DMS 273 (cell line): Measurements from ENCODE around the gene ADAMTS14.

Experiments
- DNase-seq: peaks from one replicate; lab custom pipeline; 2025; ENCODE audit not compliant: unreplicated experiment; lab: John Stamatoyannopoulos, UW

The ADAMTS14 gene

GRCh38 chr10:70748801-70749573 lies 76.7 kb downstream of the ADAMTS14 start:
- no peak for DNase-seq

- no peak for DNase-seq
Observed at GRCh38 chr10:70749756-70750155, 77.5 kb downstream of the ADAMTS14 start.

- no peak for DNase-seq
Observed at GRCh38 chr10:70750156-70750703, 77.9 kb downstream of the ADAMTS14 start.

- DNase-seq = no peak
Observed at GRCh38 chr10:70751356-70751755, 79.0 kb downstream of the ADAMTS14 start.

- no peak for DNase-seq
Observed at GRCh38 chr10:70751991-70752390, 79.7 kb downstream of the ADAMTS14 start.

- DNase-seq = no peak
Observed at GRCh38 chr10:70752571-70752970, 80.3 kb downstream of the ADAMTS14 start.

GRCh38 chr10:70753026-70753663 lies 80.8 kb downstream of the ADAMTS14 start:
- DNase-seq = no peak

- no peak for DNase-seq
Observed at GRCh38 chr10:70753841-70754621, 81.7 kb downstream of the ADAMTS14 start.

- peak; percentile 67 for DNase-seq
Observed at GRCh38 chr10:70756700-70757360, 84.5 kb downstream of the ADAMTS14 start.

GRCh38 chr10:70757856-70758255 lies 85.5 kb downstream of the ADAMTS14 start:
- no peak for DNase-seq

GRCh38 chr10:70758757-70759514 lies 86.6 kb downstream of the ADAMTS14 start:
- DNase-seq = peak; percentile 84

- DNase-seq = no peak
Observed at GRCh38 chr10:70759781-70760180, 87.5 kb downstream of the ADAMTS14 start.

GRCh38 chr10:70760271-70760787 lies 88.0 kb downstream of the ADAMTS14 start:
- DNase-seq = no peak

GRCh38 chr10:70761031-70761601 lies 88.8 kb downstream of the ADAMTS14 start:
- no peak for DNase-seq

- DNase-seq = no peak
Observed at GRCh38 chr10:70761727-70762350, 89.5 kb downstream of the ADAMTS14 start.

- DNase-seq = no peak
Observed at GRCh38 chr10:70762441-70763175, 90.3 kb downstream of the ADAMTS14 start.

- DNase-seq = peak; percentile 16
Observed at GRCh38 chr10:70763567-70763966, 91.3 kb downstream of the ADAMTS14 start.

GRCh38 chr10:70765794-70766594 lies 93.7 kb downstream of the ADAMTS14 start:
- DNase-seq = no peak
